Inflammatory macrophage (primary cell): ENCODE data around the gene YBX3.

Experiments
- DNase-seq, 2 donors: peaks; one replicate each; pipeline ENCODE4 v3.0.0-alpha.2; 2020 to 2022

The YBX3 gene

DNA sequence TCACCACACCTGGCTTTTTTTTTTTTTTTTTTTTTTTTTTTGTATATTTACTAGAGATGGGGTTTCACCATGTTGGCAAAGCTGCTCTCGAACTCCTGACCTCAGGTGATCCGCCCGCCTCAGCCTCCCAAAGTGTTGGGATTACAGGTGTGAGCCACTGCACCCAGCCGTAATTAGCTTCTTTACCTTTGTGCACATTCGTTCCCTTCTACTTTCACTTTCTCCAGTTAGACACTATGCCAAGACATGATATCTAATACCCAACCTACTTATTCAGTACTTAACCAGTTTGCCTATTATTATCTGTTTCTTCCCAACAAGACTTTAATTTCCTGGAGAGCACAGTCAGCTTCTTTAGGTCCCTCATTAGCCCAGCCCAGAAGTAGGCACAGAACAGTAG is 54.6 kb downstream of the YBX3 start:
- DNase-seq = no peak

DNA sequence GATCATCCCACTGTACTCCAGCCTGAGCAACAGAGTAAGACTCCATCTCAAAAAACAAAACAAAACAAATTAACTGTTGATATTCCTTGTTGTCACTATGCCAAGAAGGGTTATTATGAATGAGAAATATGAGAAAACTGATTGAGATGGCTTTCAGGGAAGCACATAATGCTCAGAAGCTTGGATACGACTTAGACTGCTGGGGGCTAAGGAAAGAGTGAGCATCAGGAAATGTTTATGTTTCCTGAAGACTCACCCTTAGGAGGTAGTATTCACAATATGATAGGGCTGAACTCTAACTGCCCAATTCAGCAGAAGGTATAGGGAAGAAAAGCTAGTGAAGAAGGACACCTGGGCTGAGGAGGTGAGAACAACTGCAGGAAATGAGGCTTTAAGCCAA is 55.5 kb downstream of the YBX3 start:
- DNase-seq = no peak

DNA sequence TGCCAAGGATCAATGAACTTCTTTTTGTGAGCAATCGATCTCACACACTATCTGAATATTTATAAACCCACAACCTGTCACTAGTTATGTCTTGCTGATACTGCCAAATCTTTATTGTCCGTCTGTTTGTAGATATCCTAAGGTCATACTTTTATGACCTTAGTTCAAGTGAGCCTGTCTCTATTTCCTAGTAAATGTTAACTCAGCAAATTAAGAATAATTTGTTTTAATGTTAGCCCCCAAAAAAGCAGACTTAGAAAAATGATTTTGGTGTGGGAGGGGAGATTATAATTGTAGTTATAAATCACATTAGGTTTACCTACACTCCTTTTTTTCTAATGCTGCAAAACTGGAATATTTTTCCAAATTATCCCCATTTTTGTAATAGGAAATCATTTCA is 58.6 kb downstream of the YBX3 start:
- DNase-seq = no peak

DNA sequence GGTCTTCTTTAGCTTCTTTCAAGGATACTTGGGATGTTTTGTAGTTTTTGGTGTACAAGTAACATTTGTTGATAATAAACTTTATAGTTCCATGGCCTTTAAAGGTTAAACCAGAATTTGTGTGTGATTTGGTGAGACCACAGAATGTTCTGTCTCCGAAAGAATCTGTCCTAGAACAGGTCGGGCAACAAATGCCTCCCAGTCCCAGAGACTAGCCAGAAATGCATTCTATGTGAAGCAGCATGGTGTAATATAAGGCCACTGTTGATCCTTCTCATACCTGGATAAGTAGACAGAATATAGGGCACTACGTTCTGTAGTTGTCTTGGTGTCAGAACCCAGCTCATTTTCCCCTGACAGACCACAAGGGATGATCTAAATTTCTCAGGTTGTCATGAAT is 59.3 kb downstream of the YBX3 start:
- DNase-seq = no peak

GRCh38 chr12:10661338-10661737 is 61.8 kb downstream of the YBX3 start:
- no peak for DNase-seq

GRCh38 chr12:10654003-10654402 is 69.1 kb downstream of the YBX3 start:
- DNase-seq = no peak

- DNase-seq = no peak
Observed at GRCh38 chr12:10652192-10652591, 70.9 kb downstream of the YBX3 start.
